ENCODE data around the gene ADGRG3.

- TF ChIP-seq, protein P1, sequence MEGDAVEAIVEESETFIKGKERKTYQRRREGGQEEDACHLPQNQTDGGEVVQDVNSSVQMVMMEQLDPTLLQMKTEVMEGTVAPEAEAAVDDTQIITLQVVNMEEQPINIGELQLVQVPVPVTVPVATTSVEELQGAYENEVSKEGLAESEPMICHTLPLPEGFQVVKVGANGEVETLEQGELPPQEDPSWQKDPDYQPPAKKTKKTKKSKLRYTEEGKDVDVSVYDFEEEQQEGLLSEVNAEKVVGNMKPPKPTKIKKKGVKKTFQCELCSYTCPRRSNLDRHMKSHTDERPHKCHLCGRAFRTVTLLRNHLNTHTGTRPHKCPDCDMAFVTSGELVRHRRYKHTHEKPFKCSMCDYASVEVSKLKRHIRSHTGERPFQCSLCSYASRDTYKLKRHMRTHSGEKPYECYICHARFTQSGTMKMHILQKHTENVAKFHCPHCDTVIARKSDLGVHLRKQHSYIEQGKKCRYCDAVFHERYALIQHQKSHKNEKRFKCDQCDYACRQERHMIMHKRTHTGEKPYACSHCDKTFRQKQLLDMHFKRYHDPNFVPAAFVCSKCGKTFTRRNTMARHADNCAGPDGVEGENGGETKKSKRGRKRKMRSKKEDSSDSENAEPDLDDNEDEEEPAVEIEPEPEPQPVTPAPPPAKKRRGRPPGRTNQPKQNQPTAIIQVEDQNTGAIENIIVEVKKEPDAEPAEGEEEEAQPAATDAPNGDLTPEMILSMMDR (IDR thresholded peaks at IDR 0.05), result no peak
- no peak for TF ChIP-seq POLR2A (IDR thresholded peaks at IDR 0.05)
Measured at GRCh38 chr16:57637020-57637419, 31.1 kb upstream of the ADGRG3 start.
